HG03095 (cell line): ENCODE measurements around the gene GPC6.

Source experiments
- ATAC-seq: cut with Tn5 transposase; IDR thresholded peaks from one replicate; pipeline ENCODE4 v1.9.1; 2021; ENCODE audit warnings: moderate library complexity; ENCODE audit not compliant: unreplicated experiment

GPC6 gene

DNA sequence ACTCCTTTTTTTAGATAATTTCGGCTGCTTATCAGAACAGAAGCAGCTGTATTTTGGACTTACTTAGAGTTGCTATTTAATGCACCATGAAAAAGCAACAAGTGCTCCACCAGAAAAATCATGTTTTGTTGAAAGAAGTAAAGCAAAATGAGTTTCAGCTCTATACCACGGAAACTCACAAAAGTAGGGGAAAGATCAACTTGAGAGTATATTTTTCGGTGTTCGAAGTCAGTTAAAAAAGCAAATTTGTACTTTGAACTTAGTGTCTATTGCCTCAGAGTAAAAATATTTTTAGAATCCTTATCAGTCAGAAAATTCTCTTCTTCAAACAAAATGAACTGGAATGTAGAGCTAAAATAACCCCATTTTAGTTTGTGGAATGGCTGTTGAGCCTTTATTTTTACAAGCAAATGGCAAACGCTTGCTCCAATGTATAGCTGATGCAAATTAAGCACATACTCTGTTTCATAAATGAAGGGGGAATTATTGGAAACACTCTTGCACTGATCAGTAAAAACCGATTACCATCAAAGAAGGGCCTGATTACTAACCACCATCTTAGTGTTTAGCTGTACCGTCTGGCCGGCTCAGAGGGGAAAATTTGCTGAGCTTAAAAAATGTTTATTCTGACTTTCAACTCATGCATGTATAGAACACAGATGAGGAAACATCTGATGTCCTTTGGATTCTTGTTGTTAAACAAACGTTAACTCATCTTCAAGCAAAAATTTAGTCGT lies 540.7 kb downstream of the GPC6 start:
- no peak for ATAC-seq

DNA sequence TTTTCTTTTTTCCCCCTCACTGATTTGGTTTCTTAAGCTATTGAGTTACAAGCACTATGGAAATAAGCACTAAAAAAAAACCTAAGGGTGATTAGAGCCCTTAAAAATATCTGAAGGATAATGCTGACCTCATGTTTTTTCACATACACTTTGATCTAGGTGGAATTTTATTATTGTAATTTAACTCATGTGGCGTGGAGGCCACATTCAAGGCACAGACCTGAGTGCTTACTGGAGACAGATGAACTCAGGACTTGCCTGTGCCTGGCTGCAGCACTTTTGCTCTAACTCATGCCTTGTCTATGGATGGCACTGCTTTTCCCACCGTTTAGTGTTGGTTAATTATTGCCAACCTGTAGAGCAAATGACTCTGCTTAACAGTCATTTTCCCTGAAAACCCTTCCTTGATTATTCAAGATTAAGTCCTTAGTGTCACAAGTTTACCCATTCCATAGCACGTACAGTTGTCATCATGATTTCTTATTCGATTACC lies 541.4 kb downstream of the GPC6 start:
- ATAC-seq = no peak

DNA sequence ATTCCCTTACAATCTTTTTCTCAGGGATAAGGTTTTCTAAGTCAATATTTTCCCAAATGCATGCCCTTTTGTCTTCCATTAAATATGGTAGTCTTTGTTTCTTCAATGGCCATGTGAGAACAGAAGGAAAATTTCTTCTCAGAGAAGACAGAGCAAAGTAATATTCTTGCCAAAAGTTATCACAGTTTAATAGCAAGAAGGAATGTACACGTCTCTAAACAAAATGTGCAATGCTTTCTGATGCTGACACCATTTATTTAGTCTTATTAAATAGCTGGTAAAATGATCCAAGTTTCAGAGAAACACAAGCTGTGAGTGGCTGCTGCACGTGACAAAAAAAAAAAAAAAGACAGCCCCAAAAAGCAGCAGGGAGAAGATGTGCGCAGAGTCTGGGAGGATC lies 542.5 kb downstream of the GPC6 start:
- ATAC-seq = no peak

DNA sequence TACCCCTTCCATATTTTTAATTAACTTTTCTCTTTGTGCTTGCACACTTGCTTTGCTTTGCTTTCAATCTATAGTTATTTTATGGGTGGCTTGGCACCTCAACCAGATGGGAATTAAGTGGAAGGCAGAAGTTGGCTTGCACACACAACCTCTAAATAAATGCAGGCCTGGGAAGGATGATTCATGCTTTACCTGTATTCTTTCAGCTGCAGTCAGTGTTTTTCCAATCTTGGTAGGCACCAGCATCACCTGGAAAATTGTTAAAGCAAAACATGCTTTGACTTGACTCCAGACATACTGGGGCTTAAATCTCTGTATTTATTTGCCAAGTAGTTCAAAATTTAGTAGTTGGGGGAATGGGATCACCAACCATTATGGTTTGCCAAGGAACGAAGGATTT lies 543.0 kb downstream of the GPC6 start:
- no peak for ATAC-seq

DNA sequence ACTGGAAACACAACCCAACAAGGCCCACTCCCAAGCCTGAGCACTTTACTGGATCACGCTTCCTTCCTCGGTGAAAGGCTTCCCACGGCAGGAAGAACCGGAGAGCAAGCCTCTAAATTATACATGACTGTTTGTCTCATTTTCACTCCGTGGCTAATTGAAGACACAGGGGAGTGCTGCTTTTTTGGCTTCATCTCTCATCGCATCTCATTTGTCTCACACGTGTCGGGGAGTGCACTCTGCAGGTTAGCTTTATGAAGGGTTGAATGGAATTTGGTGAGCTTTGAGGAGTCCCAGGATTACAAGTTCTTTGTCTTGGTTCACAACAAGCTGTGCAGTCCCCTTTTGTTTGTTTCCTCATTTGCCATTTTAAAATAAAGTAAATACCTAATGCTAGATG lies 544.6 kb downstream of the GPC6 start:
- ATAC-seq = no peak

DNA sequence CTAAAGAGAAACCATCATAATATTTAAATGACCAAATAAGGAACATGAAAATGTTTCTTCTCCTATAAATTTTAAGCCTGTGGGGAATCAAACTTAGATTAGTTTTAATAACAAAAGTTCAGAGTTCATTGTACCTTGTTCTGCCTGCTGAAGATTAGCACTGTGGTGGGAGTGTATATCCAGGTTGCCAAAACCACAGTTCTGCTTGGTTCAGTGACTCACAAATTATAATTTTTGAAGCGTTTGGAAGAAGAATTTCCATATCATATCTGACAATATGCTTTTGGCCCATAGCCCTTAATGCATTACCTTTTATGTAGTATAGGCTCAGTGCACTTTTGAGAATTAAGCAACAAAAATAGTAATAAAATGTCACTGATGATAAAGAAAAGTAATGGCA lies 545.2 kb downstream of the GPC6 start:
- no peak for ATAC-seq

DNA sequence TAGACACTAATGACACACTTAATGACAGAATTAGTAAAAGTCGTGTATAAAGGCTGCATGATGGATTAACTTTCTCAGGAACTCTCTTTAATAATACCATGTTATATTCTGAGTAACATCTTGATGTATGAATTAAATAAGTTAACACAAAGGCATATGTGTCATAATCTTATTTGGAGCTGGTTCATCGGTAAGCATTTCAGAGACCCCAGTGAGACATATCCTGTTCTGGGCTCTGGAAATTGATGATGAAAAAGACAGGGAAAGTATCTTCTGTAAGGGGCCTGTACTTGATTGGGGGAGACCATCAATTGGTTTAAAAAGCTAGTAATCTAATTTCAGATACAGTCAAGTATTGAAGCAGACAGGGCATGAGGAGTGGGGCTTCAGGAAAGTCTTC lies 547.9 kb downstream of the GPC6 start:
- no peak for ATAC-seq

DNA sequence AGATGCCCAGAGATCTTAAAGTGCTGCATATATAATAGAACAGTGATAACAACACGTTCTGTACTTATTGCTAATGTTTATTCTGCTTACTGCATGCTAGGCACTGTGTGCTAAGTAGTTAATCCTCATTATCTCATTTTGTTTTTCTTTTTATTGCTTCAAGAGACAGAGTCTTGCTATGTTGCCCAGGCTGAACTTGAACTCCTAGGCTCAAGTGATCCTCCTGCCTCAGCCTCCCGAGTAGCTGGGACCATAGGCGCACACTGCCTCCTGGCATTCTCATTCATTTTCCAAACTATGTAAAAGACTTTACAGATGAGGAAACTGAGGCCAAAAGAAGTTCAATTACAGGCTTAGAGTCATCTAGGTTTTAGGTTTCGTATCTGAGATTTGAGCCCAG lies 548.4 kb downstream of the GPC6 start:
- ATAC-seq = no peak

DNA sequence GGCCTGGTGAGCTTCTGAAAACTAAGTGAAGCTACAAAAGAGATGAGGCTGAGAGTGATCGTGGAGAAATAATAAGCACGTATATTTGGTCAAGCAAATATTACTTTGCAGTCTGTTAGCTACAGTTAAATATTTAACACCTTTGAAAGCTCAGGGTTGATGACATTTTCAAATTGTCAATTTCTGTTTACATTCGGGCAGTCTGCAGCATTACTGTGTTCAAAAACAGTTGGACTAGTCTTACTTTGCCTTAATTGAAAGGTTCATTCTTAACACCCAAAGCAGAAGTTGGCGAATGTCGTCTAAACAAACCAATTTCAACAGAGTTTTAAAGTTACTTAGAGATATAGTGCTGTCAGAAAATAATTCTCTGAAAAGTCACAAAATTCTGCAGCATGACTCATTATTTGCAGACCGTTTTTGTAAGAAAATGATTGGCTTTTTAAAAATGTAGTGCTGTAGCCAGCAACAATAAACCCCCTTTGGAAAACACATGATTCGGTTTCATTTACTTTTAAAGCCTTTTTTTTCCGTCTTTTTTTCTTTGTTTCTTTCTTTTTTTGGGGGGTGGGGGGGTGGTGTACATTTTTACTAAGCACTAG lies 549.0 kb downstream of the GPC6 start:
- no peak for ATAC-seq

DNA sequence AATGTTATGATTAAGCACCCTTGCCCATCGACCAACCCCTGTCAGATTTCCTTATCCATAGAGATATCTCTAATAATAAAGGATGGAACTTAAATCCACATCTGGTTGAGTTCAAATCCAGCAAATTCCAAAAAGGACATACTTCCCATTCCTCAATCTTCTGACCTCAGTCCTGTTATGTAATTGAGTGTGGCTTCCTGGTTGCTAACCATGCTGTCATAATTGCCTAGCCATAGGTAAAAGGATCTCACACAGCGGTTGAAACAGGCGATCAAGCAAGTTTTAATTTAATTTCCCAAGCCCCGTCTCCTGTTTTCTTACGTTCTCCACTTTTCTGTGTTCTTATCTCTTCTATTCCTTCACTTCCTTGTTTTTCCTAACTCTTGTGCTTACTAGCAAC lies 550.3 kb downstream of the GPC6 start:
- no peak for ATAC-seq

DNA sequence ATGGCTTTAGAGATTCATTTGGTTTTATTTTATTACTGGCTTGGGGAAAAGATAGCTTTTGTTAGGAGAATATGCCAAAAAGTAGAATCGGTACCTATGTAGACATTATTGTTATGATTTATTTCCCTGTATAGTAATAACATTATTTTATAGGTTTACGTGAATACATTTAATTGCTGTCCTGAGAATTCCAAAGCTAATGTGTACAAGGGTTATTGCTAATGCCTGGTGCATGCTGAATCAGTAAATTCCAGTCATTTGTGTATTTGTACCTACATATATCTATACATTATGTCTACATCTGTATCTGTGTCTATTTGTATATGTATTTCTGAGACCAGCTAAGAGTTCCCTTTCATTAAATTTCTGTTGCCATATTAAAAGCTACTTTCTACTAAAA lies 550.9 kb downstream of the GPC6 start:
- no peak for ATAC-seq

DNA sequence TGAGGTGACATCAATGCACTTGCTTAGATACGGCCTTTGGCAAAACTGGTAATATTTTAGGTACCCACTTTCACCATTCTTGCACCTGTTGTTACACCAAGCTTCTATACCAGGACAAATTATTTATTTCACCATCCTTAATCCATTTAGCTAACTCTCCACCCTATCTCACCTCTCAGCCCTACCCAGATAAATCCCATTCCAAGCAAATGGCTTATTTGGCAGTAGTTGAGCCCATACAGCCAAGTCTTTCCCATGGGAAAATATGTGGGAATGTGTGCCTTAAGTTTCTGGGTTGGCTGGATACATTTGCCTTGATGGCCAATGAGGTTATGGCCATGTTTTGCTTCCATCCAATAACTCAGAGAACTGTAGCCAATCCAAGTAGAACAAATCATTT lies 551.9 kb downstream of the GPC6 start:
- ATAC-seq = no peak

DNA sequence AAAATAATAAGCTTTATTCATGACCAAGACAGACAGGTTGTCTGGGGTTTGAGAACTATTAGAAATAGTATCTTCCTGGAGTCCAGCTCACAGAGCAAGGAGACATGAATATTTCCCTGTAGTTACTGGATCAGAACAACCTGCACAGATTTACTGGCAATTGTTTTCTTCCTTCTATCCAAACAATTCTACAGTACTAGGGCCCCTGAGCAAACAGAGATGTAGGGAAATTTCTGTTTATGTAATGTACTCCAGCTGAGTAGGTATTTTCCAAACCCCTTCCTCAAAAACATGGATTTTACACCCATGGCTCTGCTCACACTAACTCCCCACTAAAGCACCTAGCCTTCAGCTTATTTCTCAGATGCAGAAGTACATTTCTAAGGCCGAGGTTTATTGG lies 557.6 kb downstream of the GPC6 start:
- ATAC-seq = no peak

DNA sequence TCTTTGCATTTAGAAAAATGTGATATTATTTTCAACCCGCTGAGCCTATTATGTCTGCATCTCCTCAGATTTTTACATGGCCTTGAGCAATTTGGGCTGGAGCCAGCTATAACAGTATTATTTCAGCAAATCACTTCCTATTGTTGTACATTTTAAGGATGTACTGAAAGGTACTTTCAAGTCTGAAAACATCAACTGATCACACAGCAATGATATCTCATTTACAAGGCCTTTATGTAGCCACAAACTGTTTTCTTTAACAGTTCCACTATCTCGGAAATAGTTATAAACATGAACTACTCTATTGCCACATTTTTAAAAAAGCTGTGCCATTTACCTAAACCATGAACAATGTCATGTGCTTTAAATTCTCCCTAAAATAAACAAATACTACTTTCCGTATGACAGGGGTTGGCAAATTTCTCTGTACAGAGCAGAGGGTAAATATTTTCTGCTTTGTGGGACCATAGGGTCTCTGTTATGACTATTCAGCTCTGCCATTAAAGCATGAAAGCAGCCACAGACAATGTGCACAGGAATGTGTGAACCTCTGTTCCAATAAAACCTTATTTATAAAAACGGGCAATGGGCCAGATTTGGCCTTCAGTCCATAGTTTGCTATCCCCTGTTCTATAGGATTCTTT lies 560.4 kb downstream of the GPC6 start:
- no peak for ATAC-seq

DNA sequence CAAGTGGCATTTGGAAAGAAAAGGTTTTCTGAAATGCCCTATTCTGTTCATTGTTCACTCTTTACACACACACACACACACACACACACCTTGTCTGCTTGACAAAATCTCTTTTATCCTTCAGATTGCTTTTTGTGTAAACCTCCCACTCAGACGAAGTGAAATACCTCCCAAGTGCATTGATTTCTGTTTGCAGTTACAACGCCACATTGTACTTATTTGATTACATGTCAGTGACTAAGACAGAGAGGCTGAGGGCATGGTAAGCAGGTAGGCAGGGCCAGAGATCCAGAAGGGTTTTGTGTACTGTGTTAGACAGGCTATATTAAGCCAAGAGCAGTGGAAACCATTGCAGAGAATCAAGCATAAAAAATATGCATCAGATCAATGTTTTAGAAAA lies 561.8 kb downstream of the GPC6 start:
- ATAC-seq = no peak

DNA sequence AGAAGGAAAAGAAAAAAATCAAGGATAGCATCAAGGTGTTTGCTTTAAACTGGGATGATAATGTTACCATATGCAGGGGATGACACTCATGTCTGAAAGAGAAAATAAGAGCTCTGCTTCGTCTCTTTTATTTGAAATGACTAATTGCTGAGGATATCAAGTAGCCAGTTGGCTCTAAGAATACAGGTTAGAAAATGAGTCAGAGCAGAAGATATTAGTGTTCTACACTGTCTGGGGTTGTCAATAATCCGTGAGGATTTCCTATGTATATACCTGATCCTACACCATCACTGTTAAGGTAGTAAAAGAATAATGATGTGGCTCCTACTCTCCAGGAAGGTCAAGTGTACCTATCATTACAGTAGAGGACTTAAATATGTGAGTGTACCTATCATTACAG lies 562.5 kb downstream of the GPC6 start:
- no peak for ATAC-seq

DNA sequence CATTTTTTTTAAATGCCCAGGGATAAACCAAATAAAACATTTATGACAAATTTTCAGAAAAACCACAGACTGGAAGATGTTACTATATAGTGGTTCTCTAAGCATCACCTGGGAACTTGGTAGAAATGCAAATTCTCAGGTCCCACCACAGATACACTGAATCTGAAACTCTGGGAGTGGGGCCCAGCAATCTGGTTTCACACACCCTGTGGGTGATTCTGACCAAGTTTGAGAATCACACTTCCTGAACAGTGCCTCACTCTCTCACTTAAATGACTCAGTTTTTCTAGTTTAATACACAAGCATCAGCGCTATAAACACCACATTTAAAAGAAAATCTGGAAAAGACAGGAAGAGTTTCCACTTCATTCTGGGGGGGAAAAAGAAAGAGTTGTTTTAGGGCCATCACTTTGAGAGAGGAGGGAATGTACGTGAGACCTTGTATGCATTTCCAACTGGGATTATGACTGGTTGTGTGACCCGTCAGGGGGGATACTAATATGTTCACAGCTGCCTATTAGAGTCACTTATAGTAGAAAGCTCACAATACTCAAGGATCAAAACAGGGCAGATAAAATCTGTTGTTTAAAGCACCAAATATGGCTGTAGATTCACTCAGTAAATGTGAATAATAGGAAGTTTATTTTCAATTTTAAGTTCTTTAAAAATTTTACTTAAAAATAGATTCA lies 567.7 kb downstream of the GPC6 start:
- peak; percentile 80 for ATAC-seq

DNA sequence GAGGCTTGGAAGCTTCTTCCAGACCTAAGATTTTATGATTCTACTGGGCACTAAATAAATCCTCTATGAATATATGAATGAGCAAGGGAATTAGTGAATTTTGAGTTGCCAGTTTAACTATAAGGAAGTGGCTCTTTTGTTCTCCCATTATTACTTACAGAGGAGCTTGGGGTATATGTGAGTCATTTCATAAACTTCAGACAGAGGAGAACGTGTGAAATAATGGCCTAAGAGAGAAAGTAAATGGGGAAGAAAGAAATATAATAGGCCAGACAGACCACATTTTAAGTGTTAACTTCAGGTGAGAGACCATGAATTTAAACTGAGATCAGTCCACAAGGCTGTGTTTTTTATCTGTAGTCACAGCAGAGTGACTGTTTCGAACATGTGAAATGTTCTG lies 570.9 kb downstream of the GPC6 start:
- peak; percentile 56 for ATAC-seq

DNA sequence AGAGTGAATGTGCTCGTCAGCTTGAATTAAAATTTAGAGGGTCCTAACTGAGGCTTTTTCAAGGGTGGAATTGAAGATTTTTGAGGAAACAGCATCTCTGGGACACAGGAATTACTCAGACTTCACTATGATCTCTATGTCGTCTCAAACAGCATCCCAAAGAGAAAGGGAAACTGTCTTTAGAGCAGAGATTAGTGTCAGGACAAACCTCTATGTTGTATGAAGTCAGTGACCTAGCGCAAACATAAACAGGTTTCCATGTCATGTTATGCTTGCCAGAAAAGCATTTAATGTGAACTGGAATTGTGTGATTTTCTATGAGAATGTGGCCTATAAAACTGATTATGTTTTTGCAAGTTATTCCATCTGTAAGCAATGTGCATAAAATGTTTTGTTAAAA lies 573.7 kb downstream of the GPC6 start:
- ATAC-seq = no peak

DNA sequence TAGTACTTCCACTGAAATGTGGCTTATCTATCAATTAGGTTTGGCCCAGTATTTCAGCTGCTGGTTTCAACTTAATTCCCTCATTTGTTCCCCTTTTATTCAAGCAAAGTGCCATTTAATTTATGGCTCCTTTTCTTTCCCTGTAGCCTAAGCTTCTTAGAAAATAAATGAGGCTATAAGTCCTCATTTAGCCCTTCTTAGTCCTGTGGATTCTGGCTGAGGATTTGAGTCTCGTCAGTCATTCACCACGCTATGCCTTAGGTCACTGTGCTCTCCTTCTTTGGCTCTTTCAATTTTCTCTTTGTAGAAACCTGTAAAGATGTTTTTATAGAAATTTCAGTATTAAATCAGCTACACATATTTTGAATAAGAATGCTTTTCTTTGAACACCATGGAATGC lies 579.1 kb downstream of the GPC6 start:
- ATAC-seq = no peak

DNA sequence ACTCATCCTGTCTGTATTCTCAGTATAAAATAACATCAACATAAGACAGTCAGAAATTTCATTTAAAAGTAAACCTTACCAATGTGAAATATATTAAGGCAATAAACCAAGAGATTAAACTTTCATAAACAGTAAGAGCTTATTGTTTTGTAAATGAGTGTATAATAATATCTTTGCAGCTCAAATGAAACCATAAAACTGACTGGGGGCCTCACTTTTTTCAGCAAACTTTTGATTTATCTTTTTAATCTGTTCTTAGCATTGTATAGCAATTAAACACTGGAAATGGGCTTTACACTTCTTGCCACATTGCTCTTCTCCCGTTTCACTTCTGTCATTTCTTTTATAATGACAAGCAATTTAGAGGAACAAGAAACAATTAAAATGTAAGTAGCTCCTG lies 580.3 kb downstream of the GPC6 start:
- ATAC-seq = no peak

DNA sequence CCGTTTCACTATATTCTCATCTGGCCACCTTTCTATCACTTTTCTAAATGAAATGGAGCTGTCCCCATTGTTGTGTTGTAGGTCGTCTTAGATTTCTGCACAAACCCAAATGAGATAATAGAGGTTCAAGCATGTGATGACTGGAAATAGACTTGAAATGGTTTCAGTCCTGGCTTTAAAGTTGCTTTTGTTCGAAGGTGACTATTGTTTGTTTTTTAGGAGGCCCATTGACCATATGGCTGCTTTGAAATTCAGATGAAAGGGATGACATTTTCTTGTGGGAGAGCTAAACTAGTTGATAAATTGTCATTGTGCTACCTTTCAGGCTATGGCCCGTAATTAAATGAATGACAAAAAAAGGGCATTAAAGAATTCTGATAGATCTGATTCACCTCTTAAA lies 583.7 kb downstream of the GPC6 start:
- no peak for ATAC-seq
